Left ventricle myocardium inferior (tissue), 1 donor: ENCODE results near the gene TBX2. TPM values are rescaled to one million over a fixed set of nuclear protein-coding genes. Genes with fewer than 3 reads are reported as not detected.

ENCODE experiments used
- DNase-seq: peaks from one replicate; pipeline ENCODE4 v3.0.0-alpha.2; 2020
- H3K27ac ChIP-seq: fragments of 200-600 bp; replicated peaks from 2 replicates; pipeline ENCODE4 v1.8.0; 2021
- H3K27me3 ChIP-seq: fragments of 200-600 bp; 2 replicates; pipeline ENCODE4 v1.8.0; 2021; ENCODE audit warnings: low read depth
- H3K36me3 ChIP-seq: fragments of 200-600 bp; 2 replicates; pipeline ENCODE4 v1.8.0; 2021
- H3K4me1 ChIP-seq: fragments of 200-600 bp; 2 replicates; pipeline ENCODE4 v1.8.0; 2021
- H3K4me3 ChIP-seq: fragments of 200-600 bp; 2 replicates; pipeline ENCODE4 v1.8.0; 2021; ENCODE audit warnings: mild to moderate bottlenecking, moderate library complexity
- H3K9me3 ChIP-seq: fragments of 200-600 bp; replicated peaks from 2 replicates; pipeline ENCODE4 v1.8.0; 2021
- CTCF ChIP-seq: fragments of 200-600 bp; IDR thresholded peaks from 2 replicates; pipeline ENCODE4 v1.8.0; 2021; ENCODE audit warnings: antibody characterized with exemption, mild to moderate bottlenecking, borderline replicate concordance
- intact Hi-C: fragments of 100-400 bp; cut with micrococcal nuclease; formaldehyde crosslinking; loops from one replicate; pipeline ENCODE4 v1.11.0; 2022
- total RNA-seq: library from RNA; stranded (reverse); fragmentation: NEBNext Ultra II Directional; extraction: Animal tissue kit (Norgen Biotek cat#: 25700); gene quantifications from one replicate; pipeline ENCODE4 v1.2.1, GENCODE V29; 2021
- donor health status: DM: no; HTN: yes; CAD: no; lungs with severe emphysema.

The TBX2 gene
- total RNA-seq, 1 donor from 2014 or later = 8.2 TPM

DNA sequence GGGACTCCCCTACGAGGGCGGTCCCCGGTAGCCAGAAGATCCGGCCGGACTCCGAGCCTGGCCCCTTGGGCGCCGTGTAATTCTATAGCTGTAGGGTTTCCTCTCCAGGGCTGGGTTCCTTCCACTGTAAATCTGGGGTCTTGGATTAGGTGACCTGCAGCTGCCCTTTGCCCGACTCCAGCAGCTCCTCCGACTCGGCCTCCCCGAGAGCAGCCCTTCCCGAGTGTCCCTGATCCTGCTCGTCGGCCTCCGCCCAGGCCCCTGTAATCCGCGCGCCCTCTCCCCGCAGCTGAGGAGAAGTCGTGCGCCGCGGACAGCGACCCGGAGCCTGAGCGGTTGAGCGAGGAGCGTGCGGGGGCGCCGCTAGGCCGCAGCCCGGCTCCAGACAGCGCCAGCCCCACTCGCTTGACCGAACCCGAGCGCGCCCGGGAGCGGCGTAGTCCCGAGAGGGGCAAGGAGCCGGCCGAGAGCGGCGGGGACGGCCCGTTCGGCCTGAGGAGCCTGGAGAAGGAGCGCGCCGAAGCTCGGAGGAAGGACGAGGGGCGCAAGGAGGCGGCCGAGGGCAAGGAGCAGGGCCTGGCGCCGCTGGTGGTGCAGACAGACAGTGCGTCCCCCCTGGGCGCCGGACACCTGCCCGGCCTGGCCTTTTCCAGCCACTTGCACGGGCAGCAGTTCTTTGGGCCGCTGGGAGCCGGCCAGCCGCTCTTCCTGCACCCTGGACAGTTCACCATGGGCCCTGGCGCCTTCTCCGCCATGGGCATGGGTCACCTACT lies 5.5 kb downstream of the TBX2 start:
- Histone ChIP-seq H3K27ac (peak overlapping the region; percentile 93), H3K9me3 (no peaks in the 10 kb centered on the region), H3K4me1 (peaks cover 60% of the 10 kb centered on the region), H3K27me3 (peaks cover 91% of the 10 kb centered on the region), H3K36me3 (peaks cover 10% of the 10 kb centered on the region), H3K4me3 (peak overlapping the region; percentile 77)
- no peak for DNase-seq
- TF ChIP-seq CTCF = no peak
- intact Hi-C loops = loop anchor here (10.0 kb wide), 1 partner anchor 400 kb away; no protein-coding TSS in a partner anchor

- peak overlapping the region; percentile 77 for H3K4me3 ChIP-seq
- intact Hi-C loops = loop anchor here (10.0 kb wide), 1 partner anchor 401 kb away; no protein-coding TSS in a partner anchor
Measured at GRCh38 chr17:61405686-61406536, 6.3 kb downstream of the TBX2 start.

DNA sequence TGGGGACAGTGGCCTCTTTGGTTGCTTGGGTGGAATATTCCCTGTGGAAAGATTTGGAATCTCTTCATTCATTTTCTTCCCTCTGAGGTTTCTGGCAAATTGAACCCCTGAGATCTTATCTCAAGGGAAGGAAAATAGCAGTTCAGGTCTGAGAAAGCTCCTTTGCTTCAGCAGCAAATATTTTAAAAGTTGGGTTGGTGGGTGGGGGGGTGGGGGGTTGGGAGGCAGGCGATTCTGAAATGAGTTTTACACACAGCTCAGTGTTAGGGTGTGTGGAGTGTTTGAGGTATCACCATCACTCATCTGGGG lies 6.8 kb downstream of the TBX2 start:
- H3K27ac ChIP-seq = peak overlapping the region; percentile 93
- intact Hi-C loops = loop anchor here (10.0 kb wide), 1 partner anchor 402 kb away; no protein-coding TSS in a partner anchor
- DNase-seq = no peak
- H3K36me3 ChIP-seq = peaks cover 10% of the 10 kb centered on the region
- TF ChIP-seq CTCF = no peak
- H3K9me3 ChIP-seq = no peaks in the 10 kb centered on the region
- peak overlapping the region; percentile 77 for H3K4me3 ChIP-seq
- H3K27me3 ChIP-seq = peaks cover 84% of the 10 kb centered on the region
- peaks cover 62% of the 10 kb centered on the region for H3K4me1 ChIP-seq

More at GRCh38 chr17:61405686-61406536, 6.3 kb downstream of the TBX2 start:
- TF ChIP-seq CTCF = no peak
- H3K36me3 ChIP-seq = peaks cover 10% of the 10 kb centered on the region
- H3K27ac ChIP-seq = peak overlapping the region; percentile 93
- H3K9me3 ChIP-seq = no peaks in the 10 kb centered on the region
- peaks cover 62% of the 10 kb centered on the region for H3K4me1 ChIP-seq
- H3K27me3 ChIP-seq = peaks cover 90% of the 10 kb centered on the region
- peak; percentile 13 for DNase-seq

DNA sequence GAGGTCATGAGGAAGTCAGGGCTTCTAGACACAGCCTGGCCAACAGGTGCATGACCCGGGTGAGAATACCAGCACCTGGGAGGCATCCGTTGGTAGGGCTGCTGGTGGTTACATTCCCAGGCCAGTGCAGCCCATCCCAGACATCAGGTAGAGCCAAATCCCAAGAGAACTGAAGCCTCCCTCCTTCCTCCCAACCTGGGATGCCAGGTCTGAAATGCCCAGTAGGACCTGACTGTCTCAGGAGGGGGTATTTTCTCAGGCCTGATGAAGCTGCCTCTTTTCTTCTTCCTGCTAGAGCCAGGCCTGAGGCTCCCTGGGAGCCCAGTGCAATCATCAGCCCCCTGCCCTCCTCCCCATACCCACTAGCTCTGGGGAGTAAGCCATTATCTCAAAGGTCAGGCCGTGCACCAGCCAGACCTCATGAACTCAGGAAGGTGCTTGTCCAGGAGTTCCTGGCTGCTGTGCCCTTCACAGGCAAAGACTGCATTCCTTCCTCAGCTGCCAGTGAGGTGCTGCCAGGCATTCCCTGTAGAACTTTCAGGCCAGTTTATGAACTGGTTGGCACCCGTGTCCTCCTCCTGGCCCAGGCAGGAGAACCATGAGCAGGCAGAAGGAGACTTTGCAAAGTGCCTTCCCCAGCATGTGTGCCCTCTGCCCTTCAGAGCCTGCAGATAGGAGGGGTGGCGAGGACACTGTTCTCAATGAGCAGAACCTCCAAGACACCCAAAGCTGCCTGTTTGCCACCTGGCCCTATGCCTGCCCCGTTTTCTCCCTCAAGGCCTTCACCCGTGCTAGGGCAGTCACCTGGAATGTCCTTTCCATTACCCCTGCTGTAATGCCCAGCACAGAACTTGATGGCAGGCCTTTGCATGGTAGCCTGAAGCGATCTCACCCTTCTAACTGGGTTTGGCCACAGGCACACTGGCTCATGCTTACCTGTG lies 7.6 kb downstream of the TBX2 start:
- Histone ChIP-seq H3K36me3 (peaks cover 10% of the 10 kb centered on the region), H3K27me3 (peaks cover 77% of the 10 kb centered on the region), H3K4me1 (peaks cover 68% of the 10 kb centered on the region), H3K4me3 (peak overlapping the region; percentile 77), H3K9me3 (no peaks in the 10 kb centered on the region), H3K27ac (peak overlapping the region; percentile 93)
- DNase-seq = no peak
- no peak for TF ChIP-seq CTCF
- intact Hi-C loops = loop anchor here (10.0 kb wide), 1 partner anchor 402 kb away; no protein-coding TSS in a partner anchor
